Cardiac muscle cell (in vitro differentiated cells and primary cell): Measurements from ENCODE around the gene CXCR1. TPM values are rescaled to one million over a fixed set of nuclear protein-coding genes. Genes with fewer than 3 reads are reported as not detected.

Experiments used
- DNase-seq, 2 donors: peaks; one replicate each; pipeline versions ENCODE4 v3.0.0 to v3.0.0-alpha.2; 2010 to 2017; ENCODE audit warnings: low read depth in 1 of 2, low spot score in 1 of 2
- H3K27ac ChIP-seq: fragments of 200-600 bp; sonication (generic); 2 replicates; pipeline ENCODE4 v1.5.1; 2016
- H3K27me3 ChIP-seq: fragments of 200-600 bp; sonication (generic); 2 replicates; pipeline ENCODE4 v1.6.0; 2016; ENCODE audit warnings: control low read depth
- H3K36me3 ChIP-seq: fragments of 200-600 bp; sonication (generic); 2 replicates; pipeline ENCODE4 v1.5.1; 2016; ENCODE audit warnings: control low read depth
- H3K4me1 ChIP-seq: fragments of 200-600 bp; sonication (generic); 2 replicates; pipeline ENCODE4 v1.8.1; 2017; ENCODE audit warnings: low read depth, mild to moderate bottlenecking, mixed run types
- H3K4me3 ChIP-seq: fragments of 200-600 bp; sonication (generic); 2 replicates; pipeline ENCODE4 v1.5.1; 2016; ENCODE audit warnings: mild to moderate bottlenecking
- H3K9me3 ChIP-seq: fragments of 200-600 bp; sonication (generic); 2 replicates; pipeline ENCODE4 v1.5.1; 2017; ENCODE audit warnings: low read depth, mild to moderate bottlenecking, control low read depth
- CTCF ChIP-seq: IDR thresholded peaks from 2 replicates; pipeline ENCODE4 v1.5.1; 2012; ENCODE audit warnings: low read depth, mild to moderate bottlenecking, low read length
- polyA plus RNA-seq: library from polyadenylated mRNA; unstranded; fragments of >200 nt; fragmentation: Nextera tagmentation; extraction: Ambion mirVana; gene quantifications from 2 replicates; pipeline ENCODE4 v1.2.1, GENCODE V29; 2016
- total RNA-seq: library from RNA; depleted of rRNA; stranded (reverse); fragments of >200 nt; gene quantifications from 2 replicates; pipeline ENCODE4 v1.2.3, GENCODE V29; 2016

Gene CXCR1
- total and polyA plus RNA-seq, 2 experiments from 2014 or later = not detected

DNA sequence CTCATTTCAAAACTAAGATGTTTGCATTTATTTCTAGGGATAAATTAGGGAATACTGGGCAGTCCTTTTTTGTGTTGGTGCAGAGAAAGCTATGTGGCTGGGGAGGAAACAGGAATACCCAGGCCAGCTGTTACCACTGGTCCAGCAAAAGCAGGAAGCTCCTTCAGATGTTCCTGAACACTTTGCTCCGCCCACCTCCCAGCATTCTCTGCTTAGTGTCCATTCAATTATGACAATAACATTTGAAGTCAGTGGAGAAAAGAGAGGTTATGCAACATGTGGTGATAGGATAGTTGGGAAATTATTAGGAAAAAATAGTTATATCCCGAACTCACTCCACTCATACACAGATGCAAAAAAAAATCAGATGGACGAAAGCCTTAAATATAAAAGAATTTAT lies 28.1 kb upstream of the CXCR1 start:
- H3K4me3 ChIP-seq = no peak overlapping the region
- DNase-seq = peak in 1 of 2 donors; percentile 37
- H3K9me3 ChIP-seq = no peaks in the 10 kb centered on the region
- peaks cover 12% of the 10 kb centered on the region for H3K27me3 ChIP-seq
- no peaks in the 10 kb centered on the region for H3K4me1 ChIP-seq
- no peaks in the 10 kb centered on the region for H3K36me3 ChIP-seq
- no peak for TF ChIP-seq CTCF
- no peak overlapping the region for H3K27ac ChIP-seq

DNA sequence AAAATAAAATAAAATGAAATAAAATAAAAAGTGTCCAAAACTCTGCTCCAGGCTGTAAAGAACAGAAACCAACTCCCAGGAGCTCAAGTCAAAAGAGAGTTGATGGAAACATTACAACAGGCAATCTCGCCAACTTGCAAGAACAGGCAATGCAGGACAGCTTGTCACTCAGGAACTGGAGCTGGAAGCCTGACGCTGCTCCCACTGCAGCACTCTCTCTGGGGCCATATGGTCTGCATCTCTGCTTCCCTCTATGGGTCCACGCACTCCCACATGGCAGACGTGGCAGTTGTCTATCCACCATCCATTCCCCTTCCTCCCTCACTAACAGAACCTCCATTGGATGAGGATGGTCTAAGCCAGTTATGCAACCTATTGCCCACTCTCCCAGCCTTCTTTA lies 26.9 kb upstream of the CXCR1 start:
- no peak overlapping the region for H3K27ac ChIP-seq
- DNase-seq = no peak
- H3K9me3 ChIP-seq = no peaks in the 10 kb centered on the region
- peaks cover 5% of the 10 kb centered on the region for H3K27me3 ChIP-seq
- no peaks in the 10 kb centered on the region for H3K4me1 ChIP-seq
- no peaks in the 10 kb centered on the region for H3K36me3 ChIP-seq
- no peak overlapping the region for H3K4me3 ChIP-seq
- no peak for TF ChIP-seq CTCF

DNA sequence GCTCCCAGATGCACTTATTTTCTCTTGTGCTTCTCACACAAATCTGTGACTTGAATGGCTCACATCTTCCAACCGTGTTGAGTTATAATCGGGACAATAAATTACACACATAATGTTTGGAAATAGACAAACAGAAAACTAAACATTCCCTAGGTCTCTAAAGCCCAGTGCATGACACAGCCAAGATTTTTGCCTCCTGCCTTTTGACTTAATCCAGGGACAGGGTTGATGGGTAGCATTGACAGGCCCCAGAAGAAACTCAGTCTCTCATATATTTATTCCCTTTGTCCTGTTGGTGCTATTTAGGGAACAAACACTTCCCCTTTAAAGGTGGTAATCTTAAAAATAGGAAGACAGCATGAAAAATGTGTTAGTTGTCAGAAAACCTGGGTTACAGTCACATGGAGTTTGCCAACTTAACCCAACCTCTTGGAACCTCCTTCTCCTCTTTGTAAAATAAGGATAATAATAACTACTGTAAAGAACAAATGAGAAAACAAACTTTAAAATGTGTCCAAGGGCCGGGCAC lies 26.2 kb upstream of the CXCR1 start:
- H3K4me1 ChIP-seq = no peaks in the 10 kb centered on the region
- DNase-seq = no peak
- peaks cover under 1% of the 10 kb centered on the region for H3K27me3 ChIP-seq
- H3K4me3 ChIP-seq = no peak overlapping the region
- H3K9me3 ChIP-seq = no peaks in the 10 kb centered on the region
- no peaks in the 10 kb centered on the region for H3K36me3 ChIP-seq
- no peak overlapping the region for H3K27ac ChIP-seq
- TF ChIP-seq CTCF = no peak

DNA sequence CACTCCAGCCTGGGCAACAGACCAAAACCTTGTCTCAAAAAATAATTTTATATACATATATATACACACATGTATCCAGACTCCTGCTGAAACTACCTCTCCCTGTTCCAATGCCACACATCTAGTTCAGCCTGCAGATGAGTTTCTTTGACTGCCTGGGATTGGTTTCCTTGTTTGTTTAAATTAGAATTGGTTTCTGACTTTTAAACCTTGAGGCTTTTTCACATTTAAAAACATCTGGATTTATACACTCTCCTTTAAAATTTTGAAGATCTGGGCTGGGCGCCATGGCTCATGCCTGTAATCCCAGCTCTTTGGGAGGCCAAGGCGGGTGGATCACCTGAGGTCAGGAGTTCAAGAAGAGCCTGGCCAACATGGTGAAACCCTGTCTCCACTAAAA lies 21.8 kb upstream of the CXCR1 start:
- TF ChIP-seq CTCF = no peak
- Histone ChIP-seq H3K36me3 (no peaks in the 10 kb centered on the region), H3K27ac (no peak overlapping the region), H3K4me1 (no peaks in the 10 kb centered on the region), H3K27me3 (no peaks in the 10 kb centered on the region), H3K4me3 (no peak overlapping the region), H3K9me3 (no peaks in the 10 kb centered on the region)
- no peak for DNase-seq

GRCh38 chr2:218187296-218188015 lies 20.7 kb upstream of the CXCR1 start:
- Histone ChIP-seq H3K9me3 (no peaks in the 10 kb centered on the region), H3K36me3 (no peaks in the 10 kb centered on the region), H3K4me3 (no peak overlapping the region), H3K27me3 (no peaks in the 10 kb centered on the region), H3K27ac (no peak overlapping the region), H3K4me1 (no peaks in the 10 kb centered on the region)
- no peak for TF ChIP-seq CTCF
- no peak for DNase-seq
